ENCODE measurements around the gene PCYT1A. TPM values are rescaled to one million over a fixed set of nuclear protein-coding genes. Genes with fewer than 3 reads are reported as not detected.

Gene PCYT1A
- total and polyA plus RNA-seq, 2 donors (not counting 3 experiments of a cell fraction or from before 2014, with no cell fraction given), result 50.3 to 65.5 TPM

GRCh38 chr3:196292286-196292923, 4.9 kb upstream of the PCYT1A start:
- H3K27ac ChIP-seq (ENCODE audit: insufficient read depth, low read depth, low read length), result no peak overlapping the region
- H4K20me1 ChIP-seq (replicated peaks; ENCODE audit: control insufficient read depth, extremely low read depth, insufficient read depth, low read length), result no peaks in the 10 kb centered on the region
- no peaks in the 10 kb centered on the region for H3K9me1 ChIP-seq (replicated peaks; ENCODE audit: control insufficient read depth, extremely low read depth, insufficient read depth, low read length)
- no peaks in the 10 kb centered on the region for H3K27me3 ChIP-seq (ENCODE audit: control insufficient read depth in 2 of 2, insufficient read depth in 2 of 2, low read length in 2 of 2)
- FAIRE-seq (no peak), DNase-seq (ENCODE audit: low read depth, low spot score) (no peak)
- H2AFZ ChIP-seq (ENCODE audit: low read depth, low read length), result no peak overlapping the region
- no peak overlapping the region for H3K4me2 ChIP-seq (ENCODE audit: insufficient read depth, low read length)
- TF ChIP-seq EZH2 (IDR thresholded peaks at IDR 0.05; ENCODE audit: borderline replicate concordance, low read depth, low read length, severe bottlenecking) (no peak), POLR2A (IDR thresholded peaks at IDR 0.05; ENCODE audit: low read depth, low read length) (no peak), POLR2AphosphoS5 (IDR thresholded peaks at IDR 0.05; ENCODE audit: insufficient read depth, low read depth, low read length) (no peak), GATA2 (IDR thresholded peaks at IDR 0.05; ENCODE audit: insufficient read depth, insufficient read length, low read depth, low read length) (no peak), MYC (IDR thresholded peaks at IDR 0.05; ENCODE audit: low read depth, low read length) (no peak), FOS (IDR thresholded peaks at IDR 0.05; ENCODE audit: borderline replicate concordance, insufficient read depth, low read length) (no peak), CTCF (IDR thresholded peaks at IDR 0.05; ENCODE audit: extremely low read depth in 1 of 2, insufficient read depth in 1 of 2, low read depth in 1 of 2, low read length in 2 of 2) (no peak), JUN (IDR thresholded peaks at IDR 0.05; ENCODE audit: borderline replicate concordance, insufficient read depth, insufficient read length, low read depth) (no peak), MAX (IDR thresholded peaks at IDR 0.05; ENCODE audit: insufficient read depth, insufficient read length) (no peak)
- no peaks in the 10 kb centered on the region for H3K4me1 ChIP-seq (ENCODE audit: control insufficient read depth, extremely low read depth, insufficient read depth, low read length)
- H3K9ac ChIP-seq (replicated peaks; ENCODE audit: extremely low read depth, insufficient read depth, low read length), result no peak overlapping the region
- no peaks in the 10 kb centered on the region for H3K36me3 ChIP-seq (ENCODE audit: control insufficient read depth in 2 of 2, extremely low read depth in 1 of 2, insufficient read depth in 2 of 2, low read length in 2 of 2)
- no TSS peak for BruUV-seq (replicated peaks)
- CTCF ChIA-PET, result interaction anchor here (1.3 kb wide), 1 partner anchor 39 kb away, joined by 3 read pairs; no protein-coding TSS in a partner anchor
- H3K9me3 ChIP-seq (replicated peaks; ENCODE audit: control insufficient read depth, insufficient read depth, low read length), result no peaks in the 10 kb centered on the region
- POLR2A ChIA-PET, result no interaction called here
- intact Hi-C loops (cut with micrococcal nuclease) (no loop called here), dilution Hi-C loops (cut with MboI; ENCODE audit: extremely low pct_ligation_motif_present, low sequenced_read_pairs) (no loop called here)
- H3K79me2 ChIP-seq (ENCODE audit: control insufficient read depth, insufficient read depth, low read length), result peaks cover under 1% of the 10 kb centered on the region
- H3K4me3 ChIP-seq (replicated peaks in 1 of 3; ENCODE audit: insufficient read depth in 1 of 3, low read depth in 1 of 3, low read length in 3 of 3), result no peak overlapping the region
